ENCODE measurements around the gene ZSCAN23.
"Not testable (repeated sequence)": the region's sequence is repeated elsewhere in the genome, so short reads cannot be mapped to it uniquely, and the experiment has no call there.

Gene ZSCAN23

GRCh38 chr6:28443112-28443773, at the start of gene ZSCAN23:
Gene ZSCAN23, minus strand, starts transcription at chr6:28443491. Its CDS starts 7,225 bp downstream, at chr6:28436266.
- peak; percentile 63 to 71 for DNase-seq (ENCODE audit: low read depth in 2 of 2)

DNA sequence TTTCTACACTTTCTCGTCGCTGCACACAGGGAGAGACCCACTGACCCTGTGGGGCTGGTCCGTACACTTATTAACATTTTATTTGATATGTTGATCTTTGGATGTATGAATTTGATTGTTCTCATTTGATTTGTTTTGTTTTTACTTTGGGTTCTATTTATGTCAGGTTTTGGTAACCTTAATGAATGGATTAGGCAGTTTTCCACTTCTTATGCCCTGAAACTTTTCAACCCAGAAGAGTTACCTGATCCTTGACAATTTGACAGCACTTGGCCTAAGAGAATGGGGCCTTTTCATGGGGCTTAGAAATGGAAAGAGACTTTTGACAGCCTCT, 48.7 kb upstream of the ZSCAN23 start:
- DNase-seq (ENCODE audit: low read depth in 2 of 2): no peak

- no peak for DNase-seq (ENCODE audit: low read depth in 2 of 2)
Measured at GRCh38 chr6:28490205-28490890, 47.1 kb upstream of the ZSCAN23 start.

- DNase-seq (ENCODE audit: low read depth in 2 of 2): peak in 1 of 2 experiments; percentile 42
Measured at GRCh38 chr6:28489366-28490204, 46.3 kb upstream of the ZSCAN23 start.

DNA sequence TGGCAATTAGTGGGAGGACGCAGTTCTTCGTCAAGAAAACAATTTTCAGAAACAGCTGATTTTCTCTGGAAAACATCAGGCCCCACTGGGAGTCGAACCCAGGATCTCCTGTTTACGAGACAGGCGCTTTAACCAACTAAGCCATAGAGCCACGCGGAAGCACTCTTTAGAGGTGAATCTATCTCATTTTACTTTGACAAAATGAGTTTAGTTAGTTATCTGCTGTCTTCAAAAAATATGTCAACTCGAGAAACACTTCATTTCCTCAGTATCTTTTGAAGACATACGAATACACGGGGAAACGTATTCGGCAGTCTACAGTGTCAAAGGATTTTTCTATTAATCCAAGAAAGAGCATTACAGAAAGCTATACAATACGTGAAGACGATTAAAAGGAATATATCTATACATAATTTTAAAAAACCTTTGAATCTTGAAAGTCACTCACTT, 45.6 kb upstream of the ZSCAN23 start:
- DNase-seq (ENCODE audit: low read depth in 2 of 2): peak; percentile 50 to 57

- DNase-seq (ENCODE audit: low read depth in 2 of 2): no peak
Measured at GRCh38 chr6:28486988-28487742, 43.9 kb upstream of the ZSCAN23 start.

DNA sequence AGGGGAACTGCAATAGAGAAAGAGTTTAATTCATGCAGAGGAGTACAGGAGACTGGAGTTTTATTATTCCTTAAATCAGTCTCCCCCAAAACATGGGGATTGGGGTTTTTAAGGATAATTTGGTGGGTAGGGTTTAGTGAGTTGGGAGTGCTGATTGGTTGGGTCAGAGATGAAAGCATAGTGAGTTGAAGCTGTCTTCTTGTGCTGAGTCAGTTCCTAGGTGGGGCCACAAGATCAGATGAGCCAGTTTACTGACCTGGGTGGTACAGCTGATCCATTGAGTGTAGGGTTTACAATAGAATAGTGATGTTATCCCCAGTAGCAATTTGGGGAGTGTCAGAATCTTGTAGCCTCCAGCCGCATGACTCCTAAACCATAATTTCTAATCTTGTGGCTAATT, 43.2 kb upstream of the ZSCAN23 start:
- DNase-seq (ENCODE audit: low read depth in 2 of 2): no peak

DNA sequence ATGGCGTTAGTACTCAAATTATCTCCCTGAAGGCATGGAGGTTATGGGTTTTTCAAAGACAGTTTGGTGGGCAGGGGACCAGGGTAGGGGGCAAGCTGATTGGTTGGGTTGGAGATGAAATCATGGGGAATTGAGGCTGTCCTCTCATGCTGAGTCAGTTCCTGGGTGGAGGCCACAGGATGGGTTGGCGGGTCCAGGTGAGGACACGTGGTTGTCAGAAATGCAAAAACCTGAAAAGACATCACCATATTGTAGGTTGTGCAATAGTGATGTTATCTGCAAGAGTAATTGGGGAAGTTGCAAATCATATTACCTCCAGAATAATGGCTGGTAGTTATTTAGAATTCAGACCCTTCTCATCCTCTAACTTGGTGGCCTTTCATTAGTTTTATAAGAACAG, 42.2 kb upstream of the ZSCAN23 start:
- DNase-seq (ENCODE audit: low read depth in 2 of 2): no peak

DNA sequence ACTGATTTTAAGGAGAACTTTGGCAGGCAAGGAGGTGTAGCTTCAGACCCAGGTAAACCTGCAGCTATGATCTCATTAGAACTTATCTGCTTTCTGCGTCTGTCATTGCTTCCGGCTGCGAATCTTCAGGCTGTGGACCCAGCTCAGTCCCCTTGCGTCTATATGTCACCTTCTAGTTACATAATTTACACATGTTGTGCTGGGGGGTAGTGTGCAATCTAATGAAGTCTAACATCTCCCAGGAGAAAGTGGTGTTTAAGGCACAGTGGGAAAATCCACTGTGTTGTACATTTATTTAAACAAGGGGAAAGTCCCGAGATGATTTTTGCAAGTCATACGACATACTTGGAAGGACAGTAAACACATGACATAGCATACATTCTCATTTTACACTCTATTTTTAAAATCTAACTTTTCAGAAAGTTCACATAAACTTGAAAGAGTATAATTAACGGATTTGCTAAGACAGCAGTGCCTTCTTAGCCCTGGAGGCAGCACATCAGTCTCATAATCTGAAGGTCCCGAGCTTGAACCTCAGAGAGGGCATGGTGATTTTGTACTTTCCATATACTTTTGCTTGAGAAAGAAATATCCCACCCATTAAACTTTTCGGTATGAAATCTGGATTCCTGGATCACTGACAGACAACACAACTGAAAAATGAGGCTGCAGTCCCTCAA, 37.1 kb upstream of the ZSCAN23 start:
- no peak for DNase-seq (ENCODE audit: low read depth in 2 of 2)

GRCh38 chr6:28478518-28478917, 35.2 kb upstream of the ZSCAN23 start:
- DNase-seq (ENCODE audit: low read depth in 2 of 2): no peak

DNA sequence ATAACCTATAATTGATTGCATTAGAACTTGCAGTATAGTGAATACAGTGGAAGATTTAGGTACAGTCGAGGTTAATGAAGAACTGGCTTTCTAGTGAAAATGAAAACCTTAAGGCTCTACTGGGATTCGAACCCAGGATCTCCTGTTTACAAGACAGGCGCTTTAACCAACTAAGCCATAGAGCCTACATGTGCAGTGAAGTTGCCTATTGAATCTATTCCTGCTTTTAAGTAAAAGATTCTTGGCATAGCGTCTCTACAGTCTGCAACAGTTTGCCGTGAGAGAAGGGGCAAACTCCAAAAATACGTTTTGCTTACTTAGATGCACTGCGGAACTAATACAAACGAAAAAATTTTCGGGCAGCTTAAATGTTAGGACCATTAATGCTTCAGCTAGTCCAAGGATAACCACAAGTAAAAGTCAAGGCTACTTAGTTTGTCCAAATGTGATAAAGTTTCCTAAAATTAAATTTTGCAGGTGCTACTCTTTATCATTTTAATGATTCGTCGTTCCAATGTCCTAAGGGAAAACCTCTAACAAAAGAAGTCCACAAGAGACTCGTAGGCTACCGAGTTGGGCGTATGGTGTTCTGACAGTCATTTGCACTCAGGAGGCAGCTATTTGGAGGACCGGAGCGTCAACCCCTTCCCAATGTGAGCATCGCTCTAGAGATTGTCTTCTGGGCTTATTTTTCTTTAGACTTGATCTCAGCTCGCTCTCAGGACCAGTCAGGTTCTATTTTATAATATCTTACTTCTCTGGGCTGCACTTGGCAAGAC, 31.3 kb upstream of the ZSCAN23 start:
- DNase-seq (ENCODE audit: low read depth in 2 of 2): peak; percentile 64 to 65

DNA sequence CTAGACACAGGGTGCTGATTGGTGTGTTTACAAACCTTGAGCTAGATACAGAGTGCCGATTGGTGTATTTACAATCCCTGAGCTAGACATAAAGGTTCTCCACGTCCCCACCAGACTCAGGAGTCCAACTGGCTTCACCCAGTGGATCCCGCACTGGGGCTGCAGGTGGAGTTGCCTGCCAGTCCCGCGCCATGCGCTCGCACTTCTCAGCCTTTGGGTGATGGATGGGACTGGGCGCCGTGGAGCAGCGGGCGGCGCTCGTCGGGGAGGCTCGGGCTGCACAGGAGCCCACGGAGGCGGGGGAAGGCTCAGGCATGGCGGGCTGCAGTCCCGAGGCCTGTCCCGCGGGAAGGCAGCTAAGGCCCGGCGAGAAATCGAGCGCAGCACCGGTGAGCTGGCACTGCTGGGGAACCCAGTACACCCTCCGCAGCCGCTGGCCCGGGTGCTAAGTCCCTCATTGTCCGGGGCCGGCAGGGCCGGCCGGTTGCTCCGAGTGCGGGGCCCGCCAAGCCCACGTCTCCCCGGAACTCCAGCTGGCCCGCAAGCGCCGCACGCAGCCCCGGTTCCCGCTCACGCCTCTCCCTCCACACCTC, 26.0 kb upstream of the ZSCAN23 start:
- not testable (repeated sequence) for DNase-seq (ENCODE audit: low read depth in 2 of 2)

- DNase-seq (ENCODE audit: low read depth in 2 of 2): no peak
Measured at GRCh38 chr6:28468056-28468455, 24.8 kb upstream of the ZSCAN23 start.

DNA sequence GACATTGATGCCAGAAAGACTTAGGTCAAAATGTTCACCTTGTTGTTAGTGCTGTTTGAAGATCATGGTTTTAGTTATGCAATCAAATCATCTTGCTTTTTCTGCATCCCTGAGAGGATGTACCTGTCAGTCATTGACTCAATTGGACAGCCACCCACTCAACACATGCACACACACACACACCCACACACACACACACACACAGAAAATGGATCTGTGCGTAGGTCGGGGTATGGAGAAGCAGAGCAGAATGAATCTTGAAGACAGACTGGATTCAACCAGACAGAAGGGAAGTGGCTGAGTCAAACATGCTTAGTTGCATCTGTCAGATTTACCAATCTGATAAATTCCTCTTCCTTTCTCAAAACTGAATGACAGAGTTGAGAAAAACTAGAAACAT, 19.1 kb upstream of the ZSCAN23 start:
- DNase-seq (ENCODE audit: low read depth in 2 of 2): no peak

- no peak for DNase-seq (ENCODE audit: low read depth in 2 of 2)
Measured at GRCh38 chr6:28458568-28458967, 15.3 kb upstream of the ZSCAN23 start.

DNA sequence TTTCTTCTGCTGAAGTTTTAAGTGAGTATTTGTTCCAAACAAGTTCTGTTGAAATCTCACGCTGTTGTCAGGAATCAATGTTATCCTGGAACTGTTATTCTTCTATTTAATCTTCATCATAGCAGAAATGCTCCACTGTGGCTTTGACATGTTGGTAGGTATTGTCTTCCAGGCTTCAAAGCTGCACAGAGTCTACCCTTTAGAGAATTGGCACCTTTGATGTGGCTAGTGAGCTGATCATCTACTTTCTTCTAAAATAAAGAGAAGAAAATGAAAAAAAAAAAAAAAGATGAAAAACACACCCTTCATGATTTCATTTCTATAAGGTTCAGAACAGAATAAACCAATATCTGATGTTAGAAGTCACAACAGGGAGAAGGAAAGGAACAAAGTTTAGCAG, 5.8 kb upstream of the ZSCAN23 start:
- DNase-seq (ENCODE audit: low read depth in 2 of 2): no peak

GRCh38 chr6:28447512-28447906, 4.2 kb upstream of the ZSCAN23 start:
- not testable (repeated sequence) for DNase-seq (ENCODE audit: low read depth in 2 of 2)

DNA sequence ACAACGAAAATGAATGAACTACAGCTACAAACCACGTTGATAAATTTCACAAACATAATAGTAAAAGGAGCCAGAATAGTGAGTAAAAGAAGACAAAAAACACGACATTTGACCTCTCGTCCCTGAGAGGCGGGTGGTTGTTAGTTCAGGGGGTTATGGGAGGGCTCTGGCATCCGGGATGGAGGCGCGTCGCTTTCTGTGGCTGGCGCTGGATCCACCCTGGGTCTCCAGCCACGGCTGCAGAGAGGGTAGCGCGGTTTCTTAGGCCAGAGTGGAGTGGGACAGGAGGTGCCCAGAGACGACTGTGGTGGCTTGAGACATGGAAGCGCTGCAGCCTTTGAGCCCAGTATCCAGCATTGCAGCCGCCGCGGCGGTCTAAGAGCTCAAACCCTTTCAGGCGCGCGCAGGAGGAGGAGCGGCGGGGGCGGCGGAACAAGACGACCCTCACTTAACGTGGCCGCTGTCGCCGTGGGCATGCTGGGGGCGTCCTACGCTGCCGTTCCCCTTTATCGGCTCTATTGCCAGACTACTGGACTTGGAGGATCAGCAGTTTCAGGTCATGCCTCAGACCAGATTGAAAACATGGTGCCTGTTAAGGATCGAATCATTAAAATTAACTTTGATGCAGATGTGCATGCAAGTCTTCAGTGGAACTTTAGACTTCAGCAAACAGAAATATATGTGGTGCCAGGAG, 3.7 kb upstream of the ZSCAN23 start:
- no peak for DNase-seq (ENCODE audit: low read depth in 2 of 2)

GRCh38 chr6:28444759-28445158, 1.5 kb upstream of the ZSCAN23 start:
- not testable (repeated sequence) for DNase-seq (ENCODE audit: low read depth in 2 of 2)

DNA sequence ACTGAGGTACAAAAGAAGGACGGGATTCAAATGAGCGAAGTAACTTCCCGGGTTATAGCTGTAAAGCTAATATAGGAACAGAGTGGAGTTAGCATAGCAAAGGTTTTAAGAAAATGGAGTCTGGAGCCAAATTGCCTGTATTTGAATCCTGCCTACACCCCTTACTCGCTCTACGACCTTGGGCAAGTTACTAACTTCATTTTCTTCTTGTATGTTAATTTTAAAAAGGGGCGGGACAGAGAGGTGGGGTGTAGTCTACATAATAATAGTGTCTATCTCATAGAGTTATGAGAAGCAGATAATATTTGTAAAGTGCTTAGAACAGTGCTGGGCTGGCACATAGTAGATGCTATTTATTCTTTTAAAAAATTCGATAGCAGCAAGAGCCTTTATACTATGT, 705 bp downstream of the ZSCAN23 start:
- no peak for DNase-seq (ENCODE audit: low read depth in 2 of 2)
